ENCODE measurements around the gene DIO3.

Gene DIO3

GRCh38 chr14:101600336-101600890 lies 39.1 kb downstream of the DIO3 start:
- no peak for DNase-seq

GRCh38 chr14:101600891-101601605 lies 39.8 kb downstream of the DIO3 start:
- no peak for DNase-seq

GRCh38 chr14:101601606-101602465 lies 40.5 kb downstream of the DIO3 start:
- DNase-seq = no peak

GRCh38 chr14:101602466-101602840 lies 41.2 kb downstream of the DIO3 start:
- no peak for DNase-seq

- DNase-seq = no peak
Measured at GRCh38 chr14:101603096-101603495, 41.8 kb downstream of the DIO3 start.

GRCh38 chr14:101604228-101604934 lies 43.1 kb downstream of the DIO3 start:
- no peak for DNase-seq

- no peak for DNase-seq
Measured at GRCh38 chr14:101604935-101605780, 43.9 kb downstream of the DIO3 start.

- DNase-seq = no peak
Measured at GRCh38 chr14:101605836-101606235, 44.5 kb downstream of the DIO3 start.
